Activated T-helper 1 cell treated with Interleukin-2 at 50 U/mL for 16 hours (primary cell): ENCODE results near the gene EFEMP2.
"Not testable (repeated sequence)": the region's sequence is repeated elsewhere in the genome, so short reads cannot be mapped to it uniquely, and the experiment has no call there.

Experiments used
- DNase-seq: peaks from one replicate; pipeline ENCODE4 v3.0.0-alpha.2; 2020; ENCODE audit warnings: low read depth

Gene EFEMP2

DNA sequence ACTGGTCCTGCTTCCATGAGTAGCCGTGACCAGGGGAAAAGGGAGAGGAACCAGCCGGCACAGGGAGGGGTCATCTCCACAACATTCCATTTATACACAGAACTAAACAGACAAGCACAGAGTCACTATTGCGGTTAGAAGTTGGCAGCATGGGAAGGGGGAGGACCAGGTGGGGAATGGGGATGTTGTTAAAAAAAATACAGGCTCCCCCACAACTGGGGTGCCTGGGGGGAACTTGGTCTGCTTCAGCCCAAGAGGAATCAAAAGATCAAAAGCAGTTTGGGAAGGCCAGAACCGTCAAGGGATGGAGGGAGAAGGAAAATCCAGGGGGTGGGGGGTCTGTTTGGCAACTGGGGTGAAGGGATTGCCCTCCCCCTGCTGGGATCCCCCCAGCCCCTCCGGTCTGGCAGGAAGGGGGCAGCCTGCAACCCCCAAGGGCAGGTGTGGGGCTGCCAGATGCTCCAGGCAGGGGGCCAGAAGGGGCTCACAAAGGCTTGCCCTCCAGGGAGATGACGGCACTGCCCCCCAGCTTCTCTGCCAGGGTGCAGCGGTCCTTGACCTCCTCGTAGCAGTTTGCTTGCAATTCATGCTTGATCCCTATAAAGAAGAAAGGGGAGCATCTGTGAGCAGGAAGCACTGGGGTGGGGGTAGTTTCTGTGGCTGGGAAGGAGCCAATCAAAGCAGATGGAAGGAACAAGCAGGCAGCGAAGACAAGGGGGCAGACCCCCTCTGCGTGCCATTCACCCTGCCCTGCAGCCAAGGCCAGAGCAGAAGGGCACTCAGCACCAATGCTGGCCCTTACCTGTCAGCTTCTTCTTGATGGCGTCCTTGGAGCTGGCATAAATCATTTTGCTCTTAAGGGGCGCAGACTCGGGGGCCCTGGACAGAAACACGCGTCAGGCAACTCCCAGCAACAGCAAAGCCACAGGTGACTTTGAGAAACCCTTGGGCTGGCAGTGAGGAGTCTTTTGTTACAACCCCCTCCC, 17.5 kb downstream of the EFEMP2 start:
- no peak for DNase-seq

DNA sequence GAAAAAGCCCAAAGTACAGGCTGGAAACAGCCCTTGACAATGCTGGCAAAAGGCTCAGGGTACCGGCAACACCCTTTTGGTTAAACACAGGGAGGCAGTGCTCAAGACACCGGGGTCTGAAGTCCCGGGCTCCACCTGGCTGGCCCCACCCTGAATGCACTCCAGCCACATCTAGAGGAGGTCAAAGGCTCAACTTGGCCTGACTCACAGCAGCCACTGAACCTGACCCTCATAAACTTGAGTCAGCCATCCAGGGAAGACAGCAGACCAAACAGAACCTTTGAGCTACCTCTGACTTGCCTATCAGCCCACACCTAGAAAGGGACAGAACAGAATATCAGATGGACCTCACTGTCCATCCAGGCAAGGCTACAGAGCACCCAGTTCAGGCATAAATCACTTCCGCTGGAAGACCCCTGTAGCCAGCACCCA, 18.4 kb downstream of the EFEMP2 start:
- no peak for DNase-seq

DNA sequence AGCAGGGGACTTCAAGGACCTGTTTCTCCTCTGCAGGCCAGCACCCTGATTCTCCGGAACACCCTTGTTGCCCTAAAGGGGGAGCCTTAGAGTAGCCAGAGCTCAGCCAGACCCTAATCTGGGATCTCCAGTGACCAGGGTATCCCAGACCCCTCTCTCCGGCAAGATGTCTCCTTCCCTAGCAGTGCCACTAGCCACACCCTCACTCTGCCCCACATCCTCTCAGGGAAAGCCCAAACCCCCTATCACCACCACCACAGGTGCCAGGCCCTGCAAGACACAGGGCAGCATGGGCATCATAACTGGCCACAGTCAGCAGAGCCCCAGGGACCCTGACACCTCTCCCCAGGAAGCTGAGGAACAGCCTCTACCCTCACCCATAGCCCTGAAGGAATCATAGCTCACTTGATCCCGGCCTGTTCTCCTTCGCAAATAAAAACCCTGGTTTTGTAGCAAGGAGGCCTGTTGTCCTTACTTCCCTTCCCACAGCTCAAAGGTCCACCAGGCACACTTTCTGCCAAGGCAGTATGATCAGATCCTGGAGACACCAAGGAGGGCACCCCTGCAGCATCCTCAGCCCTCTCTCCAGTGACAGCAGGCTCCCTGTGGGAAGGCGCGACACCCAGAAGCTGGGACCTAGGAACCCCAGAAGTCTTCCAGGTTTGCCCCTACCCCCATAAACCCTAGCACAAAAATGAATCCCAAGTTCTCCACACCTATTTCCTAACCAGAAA, 19.2 kb downstream of the EFEMP2 start:
- DNase-seq = no peak

DNA sequence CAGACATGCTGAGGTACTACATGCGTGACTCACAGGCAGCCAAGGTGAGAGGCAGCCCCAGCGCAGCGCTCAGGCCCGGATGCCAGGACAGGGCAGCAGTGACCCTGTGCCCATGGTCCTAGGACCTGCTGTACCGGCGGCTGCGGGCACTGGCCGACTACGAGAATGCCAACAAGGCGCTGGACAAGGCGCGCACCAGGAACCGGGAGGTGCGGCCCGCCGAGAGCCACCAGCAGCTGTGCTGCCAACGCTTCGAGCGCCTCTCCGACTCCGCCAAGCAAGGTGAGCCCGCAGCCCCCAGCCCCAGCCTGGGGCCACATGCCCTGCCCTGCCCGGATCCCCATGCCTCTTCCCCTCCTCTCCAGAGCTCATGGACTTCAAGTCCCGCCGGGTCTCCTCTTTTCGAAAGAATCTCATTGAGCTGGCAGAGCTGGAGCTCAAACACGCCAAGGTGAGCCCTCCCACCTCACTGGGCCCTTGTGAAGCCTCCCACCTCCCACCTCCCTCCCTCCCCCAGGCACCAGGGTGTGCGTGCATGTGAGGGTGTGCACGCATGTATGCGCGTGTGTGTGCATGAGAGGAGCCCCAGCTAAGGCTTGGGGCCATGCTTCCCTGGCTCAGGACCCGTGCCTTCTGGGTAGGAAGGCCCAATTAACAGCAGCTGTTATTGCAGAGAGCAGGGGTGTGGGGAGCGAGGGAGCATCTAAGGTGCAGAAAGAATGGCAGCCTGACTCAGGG, 19.9 kb downstream of the EFEMP2 start:
- no peak for DNase-seq

DNA sequence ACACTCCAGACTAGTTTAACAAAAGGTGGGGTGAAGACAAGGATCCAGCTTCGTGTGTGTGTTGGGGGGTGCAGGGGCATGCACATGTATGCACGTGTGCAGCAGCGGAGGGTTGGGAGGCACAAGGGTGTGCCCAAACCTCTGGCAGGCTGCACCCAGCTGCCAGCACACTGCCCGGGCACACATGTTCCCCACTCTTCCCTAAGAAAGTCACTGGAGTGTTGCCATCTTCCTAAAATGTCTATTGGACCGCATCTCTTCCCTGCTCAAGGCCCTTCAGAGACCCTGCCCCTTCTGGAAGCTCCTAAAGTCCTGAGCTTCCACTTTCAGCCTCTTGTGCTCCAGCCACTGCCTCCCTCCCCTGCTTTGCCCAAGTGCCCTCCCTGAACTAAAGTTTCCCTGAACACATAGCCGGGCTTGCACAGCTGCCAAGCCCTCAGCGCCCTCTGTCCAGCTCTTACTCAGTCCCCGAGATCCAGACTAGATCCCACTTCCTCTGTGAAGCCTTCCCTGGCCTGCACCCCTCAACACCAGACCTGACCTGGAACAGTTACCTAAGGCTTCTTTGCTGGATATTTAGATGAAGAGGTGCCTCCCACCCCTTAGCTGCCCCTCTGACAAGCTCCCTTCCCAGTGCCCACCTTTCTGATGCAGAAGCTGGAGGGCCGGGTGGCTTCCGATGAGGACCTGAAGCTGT, 20.6 kb downstream of the EFEMP2 start:
- no peak for DNase-seq

DNA sequence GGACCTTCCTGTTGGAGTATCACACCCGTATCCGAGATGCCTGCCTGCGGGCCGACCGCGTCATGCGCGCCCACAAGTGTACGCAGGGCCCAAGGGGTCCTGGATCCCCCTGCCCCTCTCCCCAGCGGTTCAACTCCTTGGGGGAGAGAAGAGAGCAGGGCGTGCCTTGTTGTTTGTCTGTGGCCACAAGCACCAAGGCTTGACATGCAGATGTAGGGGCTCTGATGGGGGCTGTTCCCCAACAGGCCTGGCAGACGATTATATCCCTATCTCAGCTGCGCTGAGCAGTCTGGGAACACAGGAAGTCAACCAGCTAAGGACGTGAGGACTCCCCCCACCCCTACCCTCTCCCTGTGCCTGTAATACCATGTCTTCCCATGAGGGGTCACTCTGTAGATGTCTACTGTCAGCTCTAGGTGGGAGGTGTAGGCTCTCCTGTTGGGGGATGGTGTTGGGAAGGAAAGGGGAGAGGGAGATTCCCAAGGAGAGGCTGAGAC, 21.5 kb downstream of the EFEMP2 start:
- DNase-seq = no peak

DNA sequence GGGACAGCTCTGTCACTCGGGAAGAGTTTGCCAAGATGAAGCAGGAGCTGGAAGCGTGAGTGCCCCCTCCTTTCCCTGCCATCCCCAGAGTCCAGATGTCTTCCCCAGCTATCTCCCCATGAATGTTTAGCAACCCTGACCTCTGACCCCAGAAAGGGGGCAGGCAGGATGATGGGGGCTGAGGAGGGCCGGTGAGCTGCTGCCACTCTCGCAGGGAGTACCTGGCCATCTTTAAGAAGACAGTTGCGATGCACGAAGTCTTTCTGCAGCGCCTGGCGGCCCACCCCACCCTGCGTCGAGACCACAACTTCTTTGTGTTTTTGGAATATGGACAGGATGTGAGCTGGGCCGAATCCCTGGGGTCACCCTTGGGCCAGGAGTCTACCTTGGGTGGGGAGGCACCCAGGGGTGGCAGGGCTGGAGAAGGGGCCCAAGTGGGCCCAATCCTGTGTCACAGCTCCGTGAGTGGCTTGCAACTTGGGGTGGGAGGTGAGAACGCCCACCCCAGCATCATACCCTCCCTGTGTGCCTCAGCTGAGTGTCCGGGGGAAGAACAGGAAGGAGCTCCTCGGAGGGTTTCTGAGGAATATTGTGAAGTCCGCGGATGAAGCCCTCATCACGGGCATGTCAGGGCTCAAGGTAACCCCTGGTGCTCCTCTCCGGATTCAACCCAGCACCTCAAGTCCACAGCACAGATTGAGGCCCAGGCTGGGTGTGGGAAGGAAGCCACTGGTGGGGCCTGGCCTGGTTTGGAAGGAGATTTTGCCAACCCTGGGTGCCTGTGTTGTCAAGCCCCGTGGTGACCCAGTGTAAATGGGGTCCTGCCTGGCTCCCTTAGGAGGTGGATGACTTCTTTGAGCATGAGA, 22.1 kb downstream of the EFEMP2 start:
- no peak for DNase-seq

DNA sequence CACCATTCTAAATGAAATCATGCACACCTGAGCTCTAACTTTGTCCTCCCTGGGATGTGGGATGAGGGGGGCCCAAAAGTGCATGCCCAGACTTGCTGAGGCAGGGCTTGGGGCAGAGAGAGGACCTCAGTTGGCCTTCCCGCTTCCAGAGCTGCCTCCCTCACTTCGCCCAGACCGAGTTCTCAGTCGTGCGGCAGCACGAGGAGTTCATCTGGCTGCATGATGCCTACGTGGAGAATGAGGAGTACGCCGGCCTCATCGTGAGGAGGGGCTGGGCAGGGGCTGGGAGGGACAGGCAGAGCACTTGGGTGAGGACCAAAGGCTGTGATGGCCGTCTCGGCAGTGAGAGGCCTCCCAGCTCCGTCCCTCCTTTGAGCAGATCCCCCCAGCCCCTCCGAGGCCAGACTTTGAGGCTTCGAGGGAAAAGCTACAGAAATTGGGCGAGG, 22.8 kb downstream of the EFEMP2 start:
- DNase-seq = no peak

DNA sequence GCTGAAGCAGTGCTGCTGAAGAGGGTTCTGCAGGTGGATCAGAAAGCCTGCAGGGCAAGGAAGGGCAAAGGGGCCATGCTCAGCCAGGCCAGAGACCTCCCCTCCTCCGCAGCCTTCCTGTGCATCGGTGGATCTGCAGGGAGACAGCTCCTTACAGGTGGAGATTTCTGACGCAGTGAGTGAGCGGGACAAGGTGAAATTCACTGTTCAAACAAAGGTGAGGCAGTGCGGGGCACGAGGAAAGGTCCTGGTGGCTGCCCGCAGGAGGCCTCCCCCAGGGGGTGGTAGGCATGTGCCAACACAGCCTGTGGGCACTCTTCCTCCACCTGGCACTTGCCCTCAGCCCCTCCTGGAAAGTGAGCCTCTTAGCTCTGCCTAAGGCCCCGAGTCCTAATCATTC, 23.2 kb downstream of the EFEMP2 start:
- DNase-seq = no peak

DNA sequence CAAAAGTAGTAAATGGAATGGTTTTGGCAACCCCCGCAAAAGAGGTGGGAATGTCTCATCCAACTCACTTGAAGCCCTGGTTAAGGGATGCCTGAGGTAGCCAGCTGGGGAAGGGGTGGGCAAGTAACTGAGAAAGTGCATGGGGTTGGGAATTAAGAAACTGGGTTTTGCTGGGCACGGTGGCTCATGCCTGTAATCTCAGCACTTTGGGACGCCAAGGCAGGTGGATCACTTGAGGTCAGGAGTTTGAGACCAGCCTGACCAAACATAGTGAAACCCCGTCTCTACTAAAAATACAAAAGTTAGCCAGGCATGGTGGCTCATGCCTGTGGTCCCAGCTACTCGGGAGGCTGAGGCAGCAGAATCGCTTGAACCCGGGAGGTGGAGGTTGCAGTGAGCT, 23.9 kb downstream of the EFEMP2 start:
- DNase-seq = not testable (repeated sequence)

DNA sequence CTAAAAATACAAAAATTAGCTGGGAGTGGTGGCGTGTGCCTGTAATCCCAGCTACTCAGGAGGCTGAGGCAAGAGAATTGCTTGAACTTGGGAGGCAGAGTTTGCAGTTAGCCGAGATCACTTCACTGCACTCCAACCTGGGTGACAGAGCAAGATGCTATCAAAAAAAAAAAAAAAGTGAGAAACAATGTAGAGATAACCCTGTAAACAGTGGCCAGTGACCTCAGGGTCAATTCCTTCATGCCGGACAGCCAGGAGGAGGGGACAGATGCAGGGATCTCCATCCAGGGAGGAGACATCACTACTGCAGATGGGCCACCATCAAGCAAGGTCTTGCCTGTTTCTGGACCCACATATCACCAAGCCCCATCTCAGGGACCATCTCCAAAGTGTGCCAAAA, 24.9 kb downstream of the EFEMP2 start:
- DNase-seq = no peak

DNA sequence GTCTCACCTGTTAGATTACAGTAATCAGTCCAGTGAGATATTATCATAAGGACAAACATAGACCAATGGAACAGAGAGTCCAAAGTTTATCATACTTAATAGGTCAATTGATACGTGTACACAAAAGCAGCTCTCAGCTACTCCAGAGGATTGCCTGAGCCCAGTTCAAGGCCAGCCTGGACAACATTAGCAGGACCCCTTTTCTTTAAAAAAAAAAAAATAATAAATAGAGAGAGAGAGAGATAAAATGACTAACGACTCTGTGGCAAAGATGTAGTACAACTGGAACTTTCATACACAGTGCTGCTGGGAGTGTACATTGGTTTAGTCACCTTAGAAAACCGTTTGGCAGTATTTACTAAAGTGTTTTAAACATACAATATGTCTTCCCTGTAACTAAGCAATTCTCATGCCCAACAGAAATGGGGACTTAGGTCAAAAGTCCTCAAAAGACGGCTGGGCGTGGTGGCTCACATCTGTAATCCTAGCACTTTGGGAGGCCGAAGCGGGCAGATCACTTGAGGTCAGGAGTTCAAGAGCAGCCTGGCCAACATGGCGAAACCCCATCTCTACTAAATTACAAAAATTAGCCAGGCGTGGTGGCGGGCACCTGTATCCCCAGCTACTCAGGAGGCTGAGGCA, 28.2 kb downstream of the EFEMP2 start:
- DNase-seq = no peak

DNA sequence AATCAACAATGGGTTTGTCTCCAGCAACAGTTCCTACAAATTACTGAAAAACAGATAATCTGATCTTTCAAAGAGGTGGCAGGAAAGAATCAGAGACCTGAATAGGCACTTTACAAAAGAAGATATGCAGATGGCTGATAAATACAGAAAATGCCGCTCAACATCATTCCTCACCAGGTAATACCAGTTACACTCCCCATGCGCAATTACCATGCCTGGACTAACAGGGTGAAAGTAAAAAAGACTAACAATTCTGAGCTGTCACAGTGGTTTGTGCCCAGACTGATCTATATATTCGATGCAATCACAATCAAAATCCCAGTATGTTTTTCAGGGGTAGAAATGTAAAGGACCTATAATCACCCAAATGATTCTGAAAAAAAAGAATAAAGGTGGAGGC, 28.8 kb downstream of the EFEMP2 start:
- DNase-seq = no peak

DNA sequence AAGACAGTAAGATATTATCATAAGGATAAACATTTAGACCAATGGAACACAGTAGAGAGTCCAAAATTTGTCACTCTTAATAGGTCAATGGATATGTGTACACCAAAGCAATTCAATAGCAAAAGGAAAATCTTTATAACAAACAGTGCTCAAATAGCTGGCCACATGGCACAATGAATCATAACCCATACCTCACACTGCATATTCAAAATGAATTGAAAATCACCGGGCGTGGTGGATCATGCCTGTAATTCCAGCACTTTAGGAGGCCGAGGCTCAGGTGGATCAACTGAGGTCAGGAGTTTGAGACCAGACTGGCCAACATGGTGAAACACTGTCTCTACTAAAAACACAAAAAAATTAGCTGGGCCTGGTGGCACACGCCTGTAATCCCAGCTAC, 30.5 kb downstream of the EFEMP2 start:
- no peak for DNase-seq

DNA sequence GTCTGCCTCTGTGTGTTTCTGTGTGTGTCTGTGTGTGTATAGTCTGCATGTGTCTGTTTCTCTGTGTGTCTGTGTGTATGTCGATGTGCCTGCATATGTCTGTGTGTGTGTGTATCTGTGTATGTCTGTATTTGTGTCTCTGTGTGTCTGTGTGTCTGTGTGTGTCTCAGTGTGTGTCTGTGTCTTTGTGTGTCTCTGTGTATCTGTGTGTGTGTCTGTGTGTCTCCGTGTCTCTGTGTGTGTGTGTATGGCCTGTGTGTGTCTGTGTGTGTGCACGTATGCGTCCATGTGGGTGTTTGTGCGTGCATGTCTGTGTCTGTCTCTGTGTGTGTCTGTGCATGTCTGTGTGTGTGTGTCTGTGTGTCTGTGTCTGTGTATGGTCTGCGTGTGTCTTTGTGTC, 38.4 kb downstream of the EFEMP2 start:
- no peak for DNase-seq

DNA sequence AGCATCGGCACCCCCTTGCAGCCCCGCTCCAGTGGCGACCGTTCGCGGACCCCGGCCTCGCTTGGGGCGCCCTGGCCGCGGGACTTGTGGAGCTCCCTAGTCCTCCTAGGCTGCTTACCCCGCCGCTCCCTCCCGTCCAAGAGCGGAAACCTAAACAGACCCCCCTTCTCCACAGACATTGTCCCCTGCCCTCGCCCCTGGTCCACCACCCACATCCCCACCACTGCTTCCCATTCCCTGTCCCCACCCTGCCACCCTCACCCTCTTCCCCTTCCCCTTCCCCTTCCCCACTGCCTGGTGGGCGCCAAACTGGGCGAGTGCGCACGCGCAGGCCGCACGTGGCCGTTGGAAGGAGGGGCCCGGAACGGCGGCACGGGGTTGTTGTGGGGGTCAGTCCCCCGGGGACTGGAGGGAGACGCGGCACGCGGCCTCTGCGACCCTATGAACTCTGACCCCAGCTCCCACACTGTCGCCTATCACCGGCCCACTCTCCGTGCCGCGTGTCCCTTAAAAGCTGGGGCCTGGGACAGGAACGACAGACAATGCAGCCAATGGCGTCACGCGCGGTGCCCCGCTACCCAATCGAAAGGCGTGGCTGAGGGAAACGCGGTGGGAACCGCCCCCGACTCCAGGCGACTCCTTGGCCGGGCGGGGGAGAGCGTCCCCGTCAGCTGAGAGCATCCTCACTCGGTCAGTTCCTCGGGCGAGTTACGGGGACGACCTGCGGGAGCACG, 39.1 kb downstream of the EFEMP2 start, which contains the start of gene SNX32:
Gene SNX32, plus strand, starts transcription at position 667 of the 734 bp plus-strand sequence. CDS start 103 bp downstream, outside the sequence.
- peak; percentile 87 for DNase-seq

DNA sequence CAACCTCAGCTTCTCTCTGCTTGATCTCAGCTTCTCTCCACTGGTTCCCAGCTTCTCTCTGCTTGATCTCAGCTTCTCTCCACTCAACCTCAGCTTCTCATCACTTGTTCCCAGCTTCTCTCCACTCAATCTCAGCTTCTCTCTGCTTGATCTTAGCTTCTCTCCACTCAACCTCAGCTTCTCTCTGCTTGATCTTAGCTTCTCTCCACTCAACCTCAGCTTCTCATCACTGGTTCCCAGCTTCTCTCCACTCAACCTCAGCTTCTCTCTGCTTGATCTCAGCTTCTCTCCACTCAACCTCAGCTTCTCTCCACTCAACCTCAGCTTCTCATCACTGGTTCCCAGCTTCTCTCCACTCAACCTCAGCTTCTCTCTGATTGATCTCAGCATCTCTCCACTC, 40.4 kb downstream of the EFEMP2 start:
- not testable (repeated sequence) for DNase-seq

DNA sequence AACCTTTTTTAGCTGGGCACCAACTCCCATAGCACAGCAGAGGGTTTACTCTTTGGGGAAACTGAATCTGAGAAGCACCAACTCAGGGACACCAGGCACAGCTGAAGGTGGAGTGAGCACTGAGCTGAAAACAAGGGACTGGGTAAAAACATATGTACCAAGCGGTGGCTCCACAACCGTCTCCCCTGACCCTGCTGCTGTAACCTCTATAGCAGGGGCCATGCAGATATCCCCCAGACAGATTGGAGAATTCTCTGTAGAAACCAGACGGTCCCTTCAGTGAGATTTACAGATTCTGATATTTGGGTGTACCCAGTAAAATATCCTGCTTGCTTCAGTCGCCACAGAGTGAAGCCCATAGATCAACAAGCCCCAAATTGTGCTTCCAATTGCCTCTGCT, 43.1 kb downstream of the EFEMP2 start:
- no peak for DNase-seq
